ENCODE measurements around the gene DGKQ. TPM values are rescaled to one million over a fixed set of nuclear protein-coding genes. Genes with fewer than 3 reads are reported as not detected.

The DGKQ gene
- total RNA-seq, 1 experiment from 2014 or later = 15.9 TPM

DNA sequence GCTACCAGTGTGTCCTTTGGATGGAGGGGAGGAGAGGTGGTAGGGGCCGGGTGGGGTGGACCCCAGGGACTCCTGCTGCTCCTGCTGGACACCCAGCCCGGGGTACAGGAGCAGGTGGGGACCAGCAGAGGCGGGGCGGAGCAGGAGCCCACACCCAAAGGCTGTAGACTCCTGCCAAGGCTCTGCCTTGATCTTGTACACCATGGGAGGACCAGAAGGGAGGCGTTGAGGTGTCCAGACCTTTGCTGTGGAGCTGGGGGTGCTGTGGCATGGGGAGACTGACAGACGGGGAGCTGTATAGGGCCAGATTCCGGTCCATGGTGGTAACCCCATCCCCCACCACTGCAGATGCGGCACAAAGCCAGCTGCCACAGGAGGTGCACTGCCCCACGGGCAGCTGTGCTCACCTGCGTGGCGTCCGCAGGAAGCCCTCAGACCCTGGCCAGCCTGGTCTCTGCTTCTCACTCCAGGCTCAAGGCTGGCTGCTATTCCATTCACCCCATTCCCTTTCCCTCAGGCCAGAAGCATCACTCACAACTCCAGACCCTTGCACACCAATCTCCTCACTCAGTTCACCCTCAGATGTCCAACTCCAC is 24.8 kb upstream of the DGKQ start:
- Mint-ChIP-seq H3K27me3 (ENCODE audit: insufficient read depth, unreplicated experiment) (peaks cover 19% of the 10 kb centered on the region), H3K4me1 (ENCODE audit: insufficient read depth, unreplicated experiment) (no peaks in the 10 kb centered on the region), H3K27ac (ENCODE audit: low read depth, unreplicated experiment) (peak overlapping the region; percentile 64), H3K4me3 (ENCODE audit: unreplicated experiment) (peak overlapping the region; percentile 31), H3K9me3 (ENCODE audit: unreplicated experiment) (no peaks in the 10 kb centered on the region), H3K36me3 (ENCODE audit: insufficient read depth, unreplicated experiment) (peaks cover 10% of the 10 kb centered on the region)
- intact Hi-C loops (cut with micrococcal nuclease) = no loop called here
- TF ChIP-seq, protein P1, sequence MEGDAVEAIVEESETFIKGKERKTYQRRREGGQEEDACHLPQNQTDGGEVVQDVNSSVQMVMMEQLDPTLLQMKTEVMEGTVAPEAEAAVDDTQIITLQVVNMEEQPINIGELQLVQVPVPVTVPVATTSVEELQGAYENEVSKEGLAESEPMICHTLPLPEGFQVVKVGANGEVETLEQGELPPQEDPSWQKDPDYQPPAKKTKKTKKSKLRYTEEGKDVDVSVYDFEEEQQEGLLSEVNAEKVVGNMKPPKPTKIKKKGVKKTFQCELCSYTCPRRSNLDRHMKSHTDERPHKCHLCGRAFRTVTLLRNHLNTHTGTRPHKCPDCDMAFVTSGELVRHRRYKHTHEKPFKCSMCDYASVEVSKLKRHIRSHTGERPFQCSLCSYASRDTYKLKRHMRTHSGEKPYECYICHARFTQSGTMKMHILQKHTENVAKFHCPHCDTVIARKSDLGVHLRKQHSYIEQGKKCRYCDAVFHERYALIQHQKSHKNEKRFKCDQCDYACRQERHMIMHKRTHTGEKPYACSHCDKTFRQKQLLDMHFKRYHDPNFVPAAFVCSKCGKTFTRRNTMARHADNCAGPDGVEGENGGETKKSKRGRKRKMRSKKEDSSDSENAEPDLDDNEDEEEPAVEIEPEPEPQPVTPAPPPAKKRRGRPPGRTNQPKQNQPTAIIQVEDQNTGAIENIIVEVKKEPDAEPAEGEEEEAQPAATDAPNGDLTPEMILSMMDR (IDR thresholded peaks at IDR 0.05; ENCODE audit: unreplicated experiment) = no peak
- POLR2A ChIA-PET = interaction anchor here (1.2 kb wide), 1 partner anchor 13 kb away, joined by 5 read pairs; no protein-coding TSS in a partner anchor
- no TSS peak for BruUV-seq (replicated peaks)
- CTCF ChIA-PET = no interaction called here
- DNase-seq (ENCODE audit: unreplicated experiment) = no peak

DNA sequence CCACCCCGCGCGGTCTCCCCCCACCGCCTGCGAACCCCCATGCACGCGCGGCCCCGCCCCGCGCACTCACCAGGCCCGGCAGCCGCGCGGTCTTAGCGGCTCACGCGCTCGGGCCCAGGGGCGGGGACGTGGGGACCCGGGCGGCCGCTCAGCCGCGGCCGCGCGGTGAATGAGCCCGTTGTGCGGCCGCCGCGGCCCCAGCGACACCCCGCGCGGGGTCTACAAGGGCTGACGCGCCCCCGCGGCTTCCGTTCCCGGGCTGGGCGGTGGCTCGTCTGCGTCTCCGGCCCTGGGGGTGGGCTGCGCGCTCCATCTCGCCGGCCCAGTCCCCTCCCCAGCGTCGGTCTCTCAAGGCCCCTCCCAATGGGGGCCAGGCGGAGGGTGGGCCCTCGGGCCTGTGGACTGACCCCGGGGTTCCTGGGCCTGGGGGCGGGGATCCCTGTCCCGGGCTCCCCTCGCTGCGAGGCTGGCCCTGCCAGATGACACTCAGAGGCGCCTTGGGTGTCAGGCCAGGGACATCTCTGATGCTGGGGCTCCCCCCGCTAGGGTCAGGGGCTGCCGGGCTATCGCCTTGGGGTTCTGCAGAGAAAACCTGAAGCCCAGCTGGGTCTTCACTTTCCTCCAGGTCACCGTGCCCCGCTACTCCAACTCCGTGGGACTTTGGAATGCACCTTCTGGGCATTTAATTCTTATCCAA is 24.2 kb upstream of the DGKQ start:
- Mint-ChIP-seq H3K27me3 (ENCODE audit: insufficient read depth, unreplicated experiment) (peaks cover 19% of the 10 kb centered on the region), H3K9me3 (ENCODE audit: unreplicated experiment) (no peaks in the 10 kb centered on the region), H3K4me1 (ENCODE audit: insufficient read depth, unreplicated experiment) (no peaks in the 10 kb centered on the region), H3K4me3 (ENCODE audit: unreplicated experiment) (no peak overlapping the region), H3K27ac (ENCODE audit: low read depth, unreplicated experiment) (no peak overlapping the region), H3K36me3 (ENCODE audit: insufficient read depth, unreplicated experiment) (peaks cover 10% of the 10 kb centered on the region)
- CTCF ChIA-PET = no interaction called here
- TF ChIP-seq, protein P1 (IDR thresholded peaks at IDR 0.05; ENCODE audit: unreplicated experiment) = no peak
- DNase-seq (ENCODE audit: unreplicated experiment) = no peak
- intact Hi-C loops (cut with micrococcal nuclease) = no loop called here
- POLR2A ChIA-PET = interaction anchor here (1.2 kb wide), 1 partner anchor 13 kb away, joined by 5 read pairs; no protein-coding TSS in a partner anchor
- no TSS peak for BruUV-seq (replicated peaks)

DNA sequence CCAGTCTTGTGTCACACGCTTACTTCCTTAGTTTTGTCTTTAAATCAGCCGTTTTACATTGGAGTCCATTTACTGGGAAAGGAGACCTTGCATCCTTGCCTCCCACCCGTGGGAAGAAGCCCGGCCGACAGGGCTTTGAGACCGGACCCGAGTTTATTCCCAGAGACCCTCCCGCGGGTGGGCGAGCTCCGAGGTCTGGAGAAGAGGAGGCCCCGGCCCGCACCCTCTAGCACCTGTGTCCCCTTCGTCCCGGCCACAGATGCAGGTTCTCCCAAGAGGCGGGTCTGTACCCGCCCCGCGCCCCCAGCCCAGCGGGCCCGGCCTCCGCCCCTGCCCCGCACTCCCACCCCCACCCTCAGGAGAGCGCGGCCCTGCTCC is 23.6 kb upstream of the DGKQ start:
- no TSS peak for BruUV-seq (replicated peaks)
- intact Hi-C loops (cut with micrococcal nuclease) = no loop called here
- TF ChIP-seq, protein P1 (IDR thresholded peaks at IDR 0.05; ENCODE audit: unreplicated experiment) = no peak
- no peak overlapping the region for H3K4me3 Mint-ChIP-seq (ENCODE audit: unreplicated experiment)
- ChIA-PET POLR2A (no interaction called here), CTCF (no interaction called here)
- DNase-seq (ENCODE audit: unreplicated experiment) = no peak
- peaks cover 10% of the 10 kb centered on the region for H3K36me3 Mint-ChIP-seq (ENCODE audit: insufficient read depth, unreplicated experiment)
- no peaks in the 10 kb centered on the region for H3K9me3 Mint-ChIP-seq (ENCODE audit: unreplicated experiment)
- peaks cover 19% of the 10 kb centered on the region for H3K27me3 Mint-ChIP-seq (ENCODE audit: insufficient read depth, unreplicated experiment)
- H3K4me1 Mint-ChIP-seq (ENCODE audit: insufficient read depth, unreplicated experiment) = no peaks in the 10 kb centered on the region
- H3K27ac Mint-ChIP-seq (ENCODE audit: low read depth, unreplicated experiment) = no peak overlapping the region

DNA sequence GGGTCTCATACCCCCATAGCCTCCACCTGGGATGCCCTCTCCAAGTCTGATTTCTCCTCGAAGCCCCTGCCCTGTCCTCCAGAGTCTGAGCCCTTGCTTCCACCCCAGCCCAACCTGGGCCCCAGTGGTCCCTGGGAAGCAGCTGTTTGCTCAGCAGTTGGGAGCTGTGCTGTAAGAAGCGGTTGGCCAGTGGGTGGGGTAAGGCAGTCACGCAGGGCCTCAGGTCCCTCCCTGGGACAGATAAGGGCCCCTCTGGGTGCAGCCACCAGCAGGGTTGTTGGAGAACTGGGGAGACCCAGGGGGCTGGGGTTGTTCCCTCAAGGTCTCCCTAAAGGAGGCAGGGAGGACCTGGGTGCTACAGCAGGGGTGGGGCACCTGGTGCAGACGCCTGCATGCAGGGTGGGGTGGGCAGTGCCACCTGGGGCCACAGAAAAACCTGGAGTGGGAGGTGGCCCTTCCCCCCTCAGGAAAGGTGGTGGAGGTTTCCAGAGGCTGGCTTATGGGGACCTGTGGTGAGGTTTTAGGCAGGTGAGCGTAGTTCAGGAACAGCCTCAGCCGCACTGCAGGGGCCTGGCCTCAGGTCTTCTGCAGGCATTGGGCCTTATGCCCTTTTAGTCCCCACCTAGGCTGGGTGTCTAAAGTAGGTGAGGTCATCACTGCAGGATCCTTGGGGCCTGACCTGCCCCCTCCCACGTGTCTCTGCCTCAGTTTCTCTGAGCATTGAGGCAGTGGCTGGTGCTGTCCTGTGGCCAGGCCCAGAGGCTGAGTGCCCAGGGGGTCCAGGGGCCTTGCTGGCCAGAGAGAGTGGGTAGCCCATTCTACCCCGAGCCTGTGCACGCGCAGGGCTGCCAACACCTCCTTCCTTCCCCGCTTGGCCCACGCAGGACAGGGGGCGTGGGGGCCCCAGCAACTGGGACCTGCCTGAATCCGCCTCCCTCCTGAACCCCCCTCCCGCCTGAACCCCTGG is 22.9 kb upstream of the DGKQ start:
- ChIA-PET POLR2A (no interaction called here), CTCF (interaction anchor here (0.6 kb wide), 1 partner anchor 212 kb away, joined by 3 read pairs; no protein-coding TSS in a partner anchor)
- no peak overlapping the region for H3K27ac Mint-ChIP-seq (ENCODE audit: low read depth, unreplicated experiment)
- BruUV-seq (replicated peaks) = no TSS peak
- H3K4me3 Mint-ChIP-seq (ENCODE audit: unreplicated experiment) = no peak overlapping the region
- peaks cover 19% of the 10 kb centered on the region for H3K27me3 Mint-ChIP-seq (ENCODE audit: insufficient read depth, unreplicated experiment)
- H3K36me3 Mint-ChIP-seq (ENCODE audit: insufficient read depth, unreplicated experiment) = peaks cover 10% of the 10 kb centered on the region
- TF ChIP-seq, protein P1 (IDR thresholded peaks at IDR 0.05; ENCODE audit: unreplicated experiment) = no peak
- no peaks in the 10 kb centered on the region for H3K9me3 Mint-ChIP-seq (ENCODE audit: unreplicated experiment)
- H3K4me1 Mint-ChIP-seq (ENCODE audit: insufficient read depth, unreplicated experiment) = no peaks in the 10 kb centered on the region
- intact Hi-C loops (cut with micrococcal nuclease) = no loop called here
- no peak for DNase-seq (ENCODE audit: unreplicated experiment)
